GM18870 (cell line): ENCODE data around the gene KLK8.

Experiments
- ATAC-seq: cut with Tn5 transposase; IDR thresholded peaks from one replicate; pipeline ENCODE4 v1.9.1; 2021; ENCODE audit warnings: moderate library complexity; ENCODE audit not compliant: unreplicated experiment

Gene KLK8

GRCh38 chr19:51018745-51019543 lies 17.5 kb upstream of the KLK8 start:
- no peak for ATAC-seq

- ATAC-seq = no peak
Observed at GRCh38 chr19:51016798-51017683, 15.6 kb upstream of the KLK8 start.

- no peak for ATAC-seq
Observed at GRCh38 chr19:51015691-51016267, 14.4 kb upstream of the KLK8 start.

GRCh38 chr19:51014242-51014641 lies 12.8 kb upstream of the KLK8 start:
- ATAC-seq = no peak

- ATAC-seq = no peak
Observed at GRCh38 chr19:51012661-51013190, 11.3 kb upstream of the KLK8 start.

GRCh38 chr19:51010066-51010795 lies 8.8 kb upstream of the KLK8 start:
- ATAC-seq = no peak

- no peak for ATAC-seq
Observed at GRCh38 chr19:51009061-51009891, 7.9 kb upstream of the KLK8 start.

- no peak for ATAC-seq
Observed at GRCh38 chr19:51007488-51007887, 6.1 kb upstream of the KLK8 start.

GRCh38 chr19:51006406-51006805 lies 5.0 kb upstream of the KLK8 start:
- no peak for ATAC-seq

GRCh38 chr19:51005248-51005647 lies 3.8 kb upstream of the KLK8 start:
- no peak for ATAC-seq

GRCh38 chr19:51003316-51003715 lies 1.9 kb upstream of the KLK8 start:
- ATAC-seq = no peak

GRCh38 chr19:51002542-51003311 lies 1.3 kb upstream of the KLK8 start:
- ATAC-seq = no peak

- ATAC-seq = no peak
Observed at GRCh38 chr19:51002089-51002532, 707 bp upstream of the KLK8 start.

GRCh38 chr19:51000981-51001380 lies 423 bp downstream of the KLK8 start:
- no peak for ATAC-seq

- no peak for ATAC-seq
Observed at GRCh38 chr19:51000426-51000825, 978 bp downstream of the KLK8 start.

- no peak for ATAC-seq
Observed at GRCh38 chr19:50998686-50999085, 2.7 kb downstream of the KLK8 start.

- no peak for ATAC-seq
Observed at GRCh38 chr19:50998061-50998460, 3.3 kb downstream of the KLK8 start.

GRCh38 chr19:50994129-50994528 lies 7.3 kb downstream of the KLK8 start:
- no peak for ATAC-seq

GRCh38 chr19:50992666-50993035 lies 8.8 kb downstream of the KLK8 start:
- ATAC-seq = no peak
